Occipital lobe (tissue), 2 donors: Measurements from ENCODE around the gene HECTD2. TPM values are rescaled to one million over a fixed set of nuclear protein-coding genes. Genes with fewer than 3 reads are reported as not detected.

ENCODE experiments used
- small RNA-seq: library from RNA; depleted of rRNA; stranded (forward); fragments of <200 nt; gene quantifications from one replicate; pipeline ENCODE3, GENCODE V24; 2014
- total RNA-seq: library from RNA; depleted of rRNA; stranded (reverse); fragments of >200 nt; gene quantifications from one replicate; pipeline ENCODE4 v1.2.3, GENCODE V29; 2014

HECTD2 gene
- total RNA-seq, 1 donor from 2014 or later = 80.8 TPM

Small RNAs within 50 kb of the gene (small RNA-seq; reads per million reads assigned to genes)
- not detected for gene AL161798.1
- not detected for gene RPS27P1

Other genes with a start within 250 kb of the HECTD2 start
- gene PCGF5, start 189.7 kb upstream of the HECTD2 start, total RNA-seq = 30.7 TPM
- 41.2 TPM for gene PPP1R3C, start 222.7 kb downstream of the HECTD2 start, total RNA-seq